Vagina (tissue), 2 donors: ENCODE measurements around the gene PSG4.
"Not testable (repeated sequence)": the region's sequence is repeated elsewhere in the genome, so short reads cannot be mapped to it uniquely, and the experiment has no call there.

Experiments
- POLR2AphosphoS5 ChIP-seq, 2 donors: sonication (generic); formaldehyde crosslinking; IDR thresholded peaks; one replicate each; pipeline ENCODE4 v1.9.0; 2017; ENCODE audit warnings: antibody characterized with exemption in 2 of 2, mild to moderate bottlenecking in 2 of 2, low read depth in 1 of 2; ENCODE audit not compliant: insufficient read depth in 1 of 2
- TF ChIP-seq, protein P1 (sequence below), 3 experiments: fragments of 450-650 bp in 2 of 3; fragments of 200-600 bp in 1 of 3; sonication (generic) in 1 of 3; IDR thresholded peaks; one replicate each; pipeline ENCODE4 v1.5.1; 2017 to 2019; ENCODE audit warnings: antibody characterized with exemption in 3 of 3, mild to moderate bottlenecking in 2 of 3, moderate library complexity in 2 of 3

DNA sequence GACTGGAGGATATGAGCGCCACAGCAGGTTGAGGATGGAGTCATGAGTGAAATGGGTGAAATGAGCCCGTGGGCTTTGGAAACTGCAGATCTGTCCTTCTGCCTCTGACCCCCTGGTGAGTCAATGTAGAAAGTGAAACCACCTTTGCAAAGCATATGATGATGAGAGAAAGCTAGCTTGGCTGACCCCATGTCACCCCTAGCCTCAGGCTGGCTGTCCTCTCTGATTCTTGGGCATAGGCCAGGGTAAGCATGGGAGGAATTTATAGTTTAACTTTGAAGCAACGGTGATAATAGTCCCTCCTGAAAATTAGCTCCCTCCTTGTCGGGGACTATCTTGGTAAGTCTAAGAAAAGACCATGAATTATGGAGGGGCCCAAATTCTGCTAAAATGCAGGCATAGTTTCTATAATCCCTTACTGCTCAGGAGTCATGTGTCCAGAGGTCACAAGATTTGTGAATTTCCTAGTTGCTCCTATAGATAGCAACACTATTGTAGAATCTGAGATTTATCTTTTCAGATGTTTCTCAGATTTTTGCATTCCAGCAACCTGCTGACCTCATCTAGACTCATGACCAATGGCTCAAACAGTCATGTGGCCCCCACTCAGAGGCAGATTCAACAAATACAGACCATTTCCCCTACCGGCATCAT, 18.9 kb upstream of the PSG4 start:
- TF ChIP-seq, protein P1, sequence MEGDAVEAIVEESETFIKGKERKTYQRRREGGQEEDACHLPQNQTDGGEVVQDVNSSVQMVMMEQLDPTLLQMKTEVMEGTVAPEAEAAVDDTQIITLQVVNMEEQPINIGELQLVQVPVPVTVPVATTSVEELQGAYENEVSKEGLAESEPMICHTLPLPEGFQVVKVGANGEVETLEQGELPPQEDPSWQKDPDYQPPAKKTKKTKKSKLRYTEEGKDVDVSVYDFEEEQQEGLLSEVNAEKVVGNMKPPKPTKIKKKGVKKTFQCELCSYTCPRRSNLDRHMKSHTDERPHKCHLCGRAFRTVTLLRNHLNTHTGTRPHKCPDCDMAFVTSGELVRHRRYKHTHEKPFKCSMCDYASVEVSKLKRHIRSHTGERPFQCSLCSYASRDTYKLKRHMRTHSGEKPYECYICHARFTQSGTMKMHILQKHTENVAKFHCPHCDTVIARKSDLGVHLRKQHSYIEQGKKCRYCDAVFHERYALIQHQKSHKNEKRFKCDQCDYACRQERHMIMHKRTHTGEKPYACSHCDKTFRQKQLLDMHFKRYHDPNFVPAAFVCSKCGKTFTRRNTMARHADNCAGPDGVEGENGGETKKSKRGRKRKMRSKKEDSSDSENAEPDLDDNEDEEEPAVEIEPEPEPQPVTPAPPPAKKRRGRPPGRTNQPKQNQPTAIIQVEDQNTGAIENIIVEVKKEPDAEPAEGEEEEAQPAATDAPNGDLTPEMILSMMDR (IDR thresholded peaks at IDR 0.05) = not testable (repeated sequence)
- TF ChIP-seq POLR2AphosphoS5 (IDR thresholded peaks at IDR 0.05; ENCODE audit: insufficient read depth in 1 of 2, low read depth in 1 of 2) = not testable (repeated sequence)
